ENCODE data around the gene RBP7.

Gene RBP7

DNA sequence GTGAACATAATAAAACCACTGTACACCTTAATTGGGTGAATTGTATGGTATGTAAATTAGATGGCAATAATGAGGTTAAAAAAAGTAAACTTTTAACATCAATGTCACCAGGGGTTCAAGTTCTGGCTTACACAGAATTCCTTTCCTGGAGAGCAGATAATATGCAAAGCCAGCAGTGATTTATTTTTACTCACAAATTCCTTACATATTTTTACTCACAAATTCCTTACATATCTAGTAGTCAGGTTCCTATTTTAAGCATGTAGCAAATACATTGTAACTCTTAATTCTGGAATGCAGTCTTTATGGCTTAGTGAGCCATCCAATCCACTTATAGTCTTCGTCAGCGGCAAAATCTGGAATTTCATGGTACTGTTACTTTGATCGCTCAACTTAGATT is 34.4 kb downstream of the RBP7 start:
- no peak for DNase-seq (ENCODE audit: low read depth in 3 of 3)

DNA sequence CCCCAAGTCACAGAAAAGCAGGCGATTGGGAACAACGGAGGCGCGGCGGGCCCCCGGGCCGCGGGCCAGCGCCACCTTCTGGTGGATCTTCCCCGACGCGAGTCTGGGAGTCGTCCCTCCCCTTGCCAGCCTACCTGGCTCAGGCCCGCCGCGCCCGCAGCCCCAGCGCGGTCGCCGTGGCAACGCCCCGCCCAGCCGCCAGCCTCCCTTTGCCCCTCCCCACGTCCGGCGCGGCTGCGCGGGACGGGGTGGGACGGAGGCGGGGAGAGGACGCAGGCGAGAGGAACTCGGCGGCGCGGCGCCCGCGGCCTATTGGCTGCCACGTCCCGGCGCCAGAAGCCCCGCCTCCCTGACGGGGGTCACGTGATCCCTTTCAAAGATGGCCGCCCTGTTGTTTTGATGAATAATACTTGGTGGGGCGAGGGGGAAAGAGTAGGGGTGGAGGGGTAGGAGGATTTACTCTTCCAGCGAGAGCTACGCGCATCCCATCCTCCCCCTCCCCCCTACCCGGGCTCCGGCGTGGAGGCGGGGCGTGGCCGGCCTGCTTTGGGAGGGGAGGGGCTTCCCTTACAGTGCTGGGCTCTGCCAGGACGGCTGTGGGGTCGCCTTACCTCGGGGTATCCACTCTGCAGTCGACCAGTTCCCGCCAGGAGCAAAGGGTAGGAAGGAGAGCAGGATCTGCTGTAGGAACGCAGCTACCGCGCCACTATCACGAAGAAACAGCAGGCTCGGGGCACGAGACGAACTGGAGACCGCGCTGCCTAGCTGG is 35.7 kb downstream of the RBP7 start, which contains the start of gene UBE4B:
Gene UBE4B (plus strand): TSS at position 369 of the 769 bp plus-strand sequence. CDS start 713 bp downstream, outside the sequence.
- peak; percentile 97 to 99 (median 97) for DNase-seq (ENCODE audit: low read depth in 3 of 3)

DNA sequence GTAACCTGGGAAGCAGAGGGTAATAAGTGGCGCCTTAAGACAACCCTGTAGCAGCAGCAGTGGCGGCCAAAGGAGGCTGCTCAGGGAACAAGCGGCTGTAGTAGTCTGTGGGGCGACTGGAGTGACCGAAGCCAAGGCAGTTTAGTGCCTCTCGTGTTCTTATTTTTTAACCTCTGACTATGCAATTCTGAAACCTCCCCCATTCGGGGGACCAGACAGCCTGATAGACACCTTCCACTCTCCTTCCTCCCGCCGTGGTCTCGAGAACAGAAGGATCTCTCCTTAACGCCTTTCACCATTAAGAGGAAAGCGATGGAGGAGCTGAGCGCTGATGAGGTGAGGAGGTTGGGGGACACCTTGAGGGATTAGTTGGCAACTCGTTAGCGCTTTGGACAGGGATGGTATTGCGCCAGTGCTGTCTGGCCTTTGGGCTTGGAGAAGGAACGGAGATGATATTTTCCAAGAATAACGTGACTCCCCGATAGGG is 36.4 kb downstream of the RBP7 start:
- no peak for DNase-seq (ENCODE audit: low read depth in 3 of 3)

DNA sequence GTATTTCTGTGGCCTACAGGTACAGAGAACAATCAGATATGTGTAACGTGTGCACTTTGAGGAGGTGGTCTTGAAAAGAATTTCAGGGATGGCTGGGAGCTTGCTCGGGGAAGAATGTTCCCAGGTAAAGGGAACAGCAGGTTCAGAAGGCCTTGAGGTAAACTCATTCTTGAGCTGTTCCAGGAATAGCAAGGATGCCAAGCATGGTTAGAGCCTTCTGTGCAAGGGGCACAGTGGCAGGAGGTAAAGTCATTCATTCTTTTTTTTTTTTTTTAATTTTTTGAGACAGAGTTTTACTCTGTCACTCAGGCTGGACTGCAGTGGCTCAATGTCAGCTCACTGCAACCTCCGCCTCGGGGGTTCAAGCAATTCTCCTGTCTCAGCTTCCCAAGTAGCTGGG is 45.7 kb downstream of the RBP7 start:
- DNase-seq (ENCODE audit: low read depth in 3 of 3) = no peak

DNA sequence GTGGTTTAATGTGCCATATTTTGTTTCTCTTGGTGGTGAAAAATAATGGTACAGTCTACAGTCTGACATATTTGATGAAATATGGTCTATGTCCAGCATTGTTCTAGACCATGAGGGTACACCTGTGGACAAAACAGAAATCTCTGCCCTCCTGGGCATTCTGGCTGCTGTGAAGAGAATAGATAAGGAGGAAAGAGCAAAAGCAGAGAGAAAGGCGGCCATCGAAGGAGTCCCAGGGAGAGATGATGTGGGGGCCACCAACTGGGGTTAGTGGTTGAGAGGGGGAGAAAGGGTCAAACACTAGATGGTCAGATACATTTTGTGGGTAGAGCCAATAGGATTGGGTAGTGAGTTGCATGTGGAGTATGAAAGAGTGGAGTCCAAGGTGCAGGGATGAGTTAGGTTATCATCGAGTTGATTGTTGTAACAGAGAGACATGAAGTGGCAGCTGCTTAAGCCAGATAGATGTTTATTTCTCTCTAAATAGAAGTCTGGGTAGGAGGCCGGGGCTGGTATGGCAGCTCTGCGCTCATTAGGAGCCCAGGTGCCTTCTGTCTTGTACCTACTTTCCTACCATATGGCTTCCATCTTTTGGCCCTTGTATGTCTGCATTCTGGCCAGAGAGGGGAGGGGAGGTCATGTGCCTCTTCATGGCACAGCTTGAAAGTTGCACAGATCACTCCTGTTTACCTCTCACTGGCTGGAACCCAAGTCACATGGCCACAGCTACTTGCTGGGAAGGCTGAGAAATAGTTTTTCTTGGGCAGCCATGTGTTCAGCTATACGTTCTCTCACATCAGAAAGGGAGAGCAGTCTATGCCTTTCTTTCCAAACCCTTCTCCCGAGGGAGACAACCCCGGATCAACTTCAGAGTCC is 48.7 kb downstream of the RBP7 start:
- DNase-seq (ENCODE audit: low read depth in 3 of 3) = no peak

GRCh38 chr1:10046356-10047085 is 49.5 kb downstream of the RBP7 start:
- no peak for DNase-seq (ENCODE audit: low read depth in 3 of 3)

- no peak for DNase-seq (ENCODE audit: low read depth in 3 of 3)
Measured at GRCh38 chr1:10048601-10049000, 51.6 kb downstream of the RBP7 start.

DNA sequence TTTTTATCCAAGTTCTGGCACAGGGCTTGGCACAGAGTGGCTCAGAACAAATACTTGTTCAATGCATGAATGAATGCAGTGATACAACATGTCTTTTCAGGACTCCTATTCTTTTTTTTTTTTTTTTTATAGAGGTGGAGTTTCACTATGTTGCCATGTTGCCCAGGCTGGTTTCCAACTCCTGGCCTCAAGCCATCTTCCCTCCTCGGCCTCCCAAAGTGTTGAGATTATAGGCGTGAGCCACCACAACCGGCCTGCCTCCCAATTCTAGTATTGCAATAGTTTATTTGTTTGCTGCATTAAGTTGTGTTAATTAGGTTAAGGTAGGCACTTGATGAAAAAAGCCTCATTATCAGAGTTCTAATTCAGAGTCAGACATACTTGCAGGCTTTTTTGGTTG is 53.6 kb downstream of the RBP7 start:
- no peak for DNase-seq (ENCODE audit: low read depth in 3 of 3)

- no peak for DNase-seq (ENCODE audit: low read depth in 3 of 3)
Measured at GRCh38 chr1:10051656-10052055, 54.6 kb downstream of the RBP7 start.

DNA sequence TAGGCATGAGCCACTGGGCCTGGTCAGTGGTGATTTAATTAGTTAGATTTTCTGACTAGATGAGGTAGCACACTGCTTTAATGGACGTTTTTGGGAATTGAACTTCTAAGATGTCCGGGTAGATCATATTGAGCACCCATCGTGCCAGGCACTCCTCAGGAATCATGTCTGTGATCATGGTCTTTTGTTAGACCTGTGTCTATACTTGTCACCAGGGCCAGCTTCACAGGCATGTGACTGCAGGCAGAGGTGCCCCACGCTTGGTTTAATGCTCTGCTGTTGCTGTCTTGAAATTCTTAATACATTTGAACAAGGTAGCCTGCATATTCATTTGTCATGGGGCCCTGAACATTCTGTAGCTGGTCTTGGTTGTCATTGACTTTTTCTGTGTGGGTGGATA is 55.3 kb downstream of the RBP7 start:
- no peak for DNase-seq (ENCODE audit: low read depth in 3 of 3)

- DNase-seq (ENCODE audit: low read depth in 3 of 3) = no peak
Measured at GRCh38 chr1:10054465-10054864, 57.4 kb downstream of the RBP7 start.

GRCh38 chr1:10056599-10056987 is 59.6 kb downstream of the RBP7 start:
- DNase-seq (ENCODE audit: low read depth in 3 of 3) = no peak

GRCh38 chr1:10057343-10057742 is 60.3 kb downstream of the RBP7 start:
- no peak for DNase-seq (ENCODE audit: low read depth in 3 of 3)

DNA sequence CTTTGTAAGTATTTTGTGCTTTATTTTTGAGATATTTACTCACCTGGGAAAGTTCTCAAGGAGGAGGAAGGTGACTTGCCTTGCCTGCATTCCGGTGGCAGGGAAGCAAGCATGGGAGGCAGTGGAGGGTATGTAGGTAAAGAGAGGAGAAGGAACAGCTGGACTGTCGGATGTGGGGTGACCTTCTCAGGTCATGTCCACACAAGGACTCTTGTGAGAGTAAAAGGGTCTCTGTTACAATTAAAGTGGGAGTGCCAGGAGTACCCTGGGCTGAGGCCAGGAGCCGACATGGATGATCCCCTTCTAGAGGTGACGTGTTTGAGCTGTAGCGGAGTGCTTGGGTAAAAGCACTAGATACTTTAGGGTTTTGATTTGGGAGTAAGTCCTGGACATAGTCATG is 60.8 kb downstream of the RBP7 start:
- DNase-seq (ENCODE audit: low read depth in 3 of 3) = no peak

GRCh38 chr1:10059342-10059718 is 62.3 kb downstream of the RBP7 start:
- DNase-seq (ENCODE audit: low read depth in 3 of 3) = no peak

DNA sequence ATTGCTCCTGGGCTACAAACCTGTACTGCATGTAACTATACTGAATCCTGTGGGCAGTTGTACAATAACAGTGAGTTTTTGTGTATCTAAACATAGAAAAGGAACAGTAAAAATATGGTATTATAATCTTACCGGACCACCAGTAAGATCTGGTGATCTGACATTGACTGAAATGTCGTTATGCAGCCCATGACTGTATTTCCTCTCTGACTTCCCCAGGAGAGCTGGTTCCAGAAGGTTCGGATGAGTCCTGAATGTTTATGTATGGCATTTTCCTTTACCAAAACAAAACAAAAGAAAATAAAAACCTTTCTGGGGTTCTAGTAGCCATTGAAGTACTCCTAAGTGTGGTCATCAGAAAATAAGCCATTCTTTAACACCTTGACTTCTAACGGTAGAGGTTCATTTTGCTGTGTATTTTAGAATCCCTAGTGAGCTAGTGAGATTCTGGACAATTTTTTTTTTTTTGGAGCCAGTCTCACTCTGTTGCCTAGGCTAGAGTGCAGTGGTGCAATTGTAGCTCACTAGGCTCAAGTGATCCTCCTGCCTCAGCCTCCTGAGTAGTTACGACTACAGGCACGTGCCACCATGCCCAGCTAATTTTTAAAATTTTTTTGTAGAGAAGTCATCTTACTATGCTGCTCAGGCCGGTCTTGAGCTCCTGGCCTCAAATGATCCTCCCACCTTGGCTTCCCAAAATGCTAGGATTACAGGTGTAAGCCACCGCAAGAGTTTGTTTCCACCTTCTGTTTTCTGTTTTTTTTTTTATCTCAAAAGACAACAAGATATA is 63.5 kb downstream of the RBP7 start:
- no peak for DNase-seq (ENCODE audit: low read depth in 3 of 3)

DNA sequence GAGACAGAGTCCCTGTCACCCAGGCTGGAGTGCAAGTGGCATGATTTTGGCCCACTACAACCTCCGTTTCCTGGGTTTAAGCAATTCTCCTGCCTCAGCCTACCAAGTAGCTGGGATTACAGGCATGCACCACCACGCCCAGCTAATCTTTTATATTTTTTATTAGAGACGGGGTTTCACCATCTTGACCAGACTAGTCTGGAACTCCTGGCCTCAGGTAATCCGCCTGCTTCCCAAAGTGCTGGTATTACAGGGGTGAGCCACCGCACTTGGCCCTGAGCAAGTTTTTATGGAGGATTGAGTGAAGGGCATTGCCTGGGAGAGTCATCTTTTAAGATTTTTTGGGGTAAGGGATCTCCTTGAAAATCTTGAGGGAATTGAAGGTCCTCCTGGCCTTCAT is 64.2 kb downstream of the RBP7 start:
- DNase-seq (ENCODE audit: low read depth in 3 of 3) = no peak

- DNase-seq (ENCODE audit: low read depth in 3 of 3) = no peak
Measured at GRCh38 chr1:10063878-10064277, 66.8 kb downstream of the RBP7 start.

GRCh38 chr1:10064416-10065343 is 67.7 kb downstream of the RBP7 start:
- DNase-seq (ENCODE audit: low read depth in 3 of 3) = no peak

DNA sequence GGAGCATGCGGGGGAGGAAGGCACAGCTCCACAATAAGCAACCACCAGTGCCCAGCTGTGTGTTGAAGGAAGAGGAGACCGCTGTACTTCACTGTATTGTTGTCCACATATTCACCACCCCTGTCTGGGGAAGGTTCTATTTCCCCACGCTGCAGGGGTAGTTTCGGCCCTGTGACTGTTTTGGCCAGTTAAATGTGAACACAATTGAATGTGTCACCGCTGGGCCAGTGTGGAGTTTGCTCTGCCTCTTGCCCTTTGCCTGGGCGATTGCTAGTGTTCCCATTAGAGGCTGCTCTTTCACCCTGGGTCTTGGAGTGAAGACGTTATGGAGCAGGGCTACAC is 68.3 kb downstream of the RBP7 start:
- DNase-seq (ENCODE audit: low read depth in 3 of 3) = no peak

All from stimulated activated CD4-positive, alpha-beta T cell treated with anti-CD3 and anti-CD28 coated beads, TNF-alpha, amount 100 ng/mL, for 4 hours (primary cell).